C4-2B (cell line): ENCODE data around the gene ABI1.

Experiments used
- CTCF ChIP-seq: fragments of 450-650 bp; conservative IDR thresholded peaks from 2 replicates; pipeline ENCODE4 v1.5.1; 2017; ENCODE audit warnings: mild to moderate bottlenecking
- ZFX ChIP-seq: fragments of 450-650 bp; IDR thresholded peaks from 2 replicates; pipeline ENCODE4 v1.6.1; 2017

GRCh38 chr10:26717476-26717875, 143.3 kb downstream of the ABI1 start:
- TF ChIP-seq CTCF = no peak
- no peak for TF ChIP-seq ZFX
